IPS DF 6.9 (cell line): ENCODE measurements around the gene ECE2.

Experiments
- DNase-seq: peaks from one replicate; pipeline ENCODE4 v3.0.0-alpha.2; 2013; ENCODE audit warnings: low read depth, low spot score
- H3K27ac ChIP-seq: one replicate; pipeline ENCODE4 v1.5.1; 2013; ENCODE audit warnings: low read length, control low read depth
- H3K27me3 ChIP-seq: 2 replicates; pipeline ENCODE4 v1.6.1; 2013; ENCODE audit warnings: mild to moderate bottlenecking, low read length; ENCODE audit not compliant: control insufficient read depth, insufficient read depth
- H3K36me3 ChIP-seq: 2 replicates; pipeline ENCODE4 v1.6.1; 2013; ENCODE audit warnings: low read length; ENCODE audit not compliant: control insufficient read depth, insufficient read depth
- H3K4me1 ChIP-seq: 2 replicates; pipeline ENCODE4 v1.6.1; 2013; ENCODE audit warnings: low read length; ENCODE audit not compliant: control insufficient read depth, insufficient read depth
- H3K4me3 ChIP-seq: 2 replicates; pipeline ENCODE4 v1.5.1; 2013; ENCODE audit warnings: mild to moderate bottlenecking, low read length
- H3K9me3 ChIP-seq: 2 replicates; pipeline ENCODE4 v1.6.1; 2013; ENCODE audit warnings: low read length, inconsistent platforms; ENCODE audit not compliant: control insufficient read depth, insufficient read depth
- WGBS: extraction: QIAGEN DNeasy Blood & Tissue Kit; methylation state at CpG from one replicate; pipeline ENCODE4 v1.1.7; 2013; ENCODE audit warnings: mixed read lengths, missing lambda C conversion rate; ENCODE audit not compliant: insufficient read length, insufficient coverage; 5-methylcytosine and 5-hydroxymethylcytosine counted together

Gene ECE2

GRCh38 chr3:184234224-184234623 lies 41.6 kb upstream of the ECE2 start:
- no peak overlapping the region for H3K27ac ChIP-seq
- DNase-seq: no peak
- no peak overlapping the region for H3K4me3 ChIP-seq
- H3K9me3 ChIP-seq: no peaks in the 10 kb centered on the region
- whole genome bisulfite sequencing: no CpG with 5 or more reads among the region's 4 CpGs
- H3K36me3 ChIP-seq: no peaks in the 10 kb centered on the region
- peaks cover 33% of the 10 kb centered on the region for H3K27me3 ChIP-seq
- H3K4me1 ChIP-seq: no peaks in the 10 kb centered on the region

GRCh38 chr3:184234671-184235380 lies 41.0 kb upstream of the ECE2 start:
- H3K4me1 ChIP-seq: no peaks in the 10 kb centered on the region
- H3K27ac ChIP-seq: no peak overlapping the region
- no peak for DNase-seq
- no peak overlapping the region for H3K4me3 ChIP-seq
- WGBS: no CpG with 5 or more reads among the region's 19 CpGs
- H3K36me3 ChIP-seq: no peaks in the 10 kb centered on the region
- H3K27me3 ChIP-seq: peaks cover 29% of the 10 kb centered on the region
- no peaks in the 10 kb centered on the region for H3K9me3 ChIP-seq

GRCh38 chr3:184235381-184236032 lies 40.3 kb upstream of the ECE2 start:
- Histone ChIP-seq H3K4me1 (no peaks in the 10 kb centered on the region), H3K27me3 (peaks cover 23% of the 10 kb centered on the region), H3K4me3 (no peak overlapping the region), H3K9me3 (no peaks in the 10 kb centered on the region), H3K36me3 (no peaks in the 10 kb centered on the region), H3K27ac (no peak overlapping the region)
- no peak for DNase-seq
- WGBS: no CpG with 5 or more reads among the region's 4 CpGs

- Histone ChIP-seq H3K4me3 (no peak overlapping the region), H3K36me3 (no peaks in the 10 kb centered on the region), H3K27ac (no peak overlapping the region), H3K9me3 (no peaks in the 10 kb centered on the region), H3K4me1 (0 out of 2 replicates have a peak, but pooled peaks cover 2% of the 10 kb centered on the region), H3K27me3 (peaks cover 18% of the 10 kb centered on the region)
- no peak for DNase-seq
- WGBS: no CpG with 5 or more reads among the region's 14 CpGs
Measured at GRCh38 chr3:184236033-184236410, 39.8 kb upstream of the ECE2 start.

GRCh38 chr3:184236636-184237035 lies 39.2 kb upstream of the ECE2 start:
- H3K4me1 ChIP-seq: 0 out of 2 replicates have a peak, but pooled peaks cover 4% of the 10 kb centered on the region
- peaks cover 12% of the 10 kb centered on the region; the same call in 1 of the 2 replicates for H3K27me3 ChIP-seq
- no peaks in the 10 kb centered on the region for H3K9me3 ChIP-seq
- no peaks in the 10 kb centered on the region for H3K36me3 ChIP-seq
- no peak for DNase-seq
- WGBS: no CpG with 5 or more reads among the region's 3 CpGs
- H3K27ac ChIP-seq: no peak overlapping the region
- no peak overlapping the region for H3K4me3 ChIP-seq

DNA sequence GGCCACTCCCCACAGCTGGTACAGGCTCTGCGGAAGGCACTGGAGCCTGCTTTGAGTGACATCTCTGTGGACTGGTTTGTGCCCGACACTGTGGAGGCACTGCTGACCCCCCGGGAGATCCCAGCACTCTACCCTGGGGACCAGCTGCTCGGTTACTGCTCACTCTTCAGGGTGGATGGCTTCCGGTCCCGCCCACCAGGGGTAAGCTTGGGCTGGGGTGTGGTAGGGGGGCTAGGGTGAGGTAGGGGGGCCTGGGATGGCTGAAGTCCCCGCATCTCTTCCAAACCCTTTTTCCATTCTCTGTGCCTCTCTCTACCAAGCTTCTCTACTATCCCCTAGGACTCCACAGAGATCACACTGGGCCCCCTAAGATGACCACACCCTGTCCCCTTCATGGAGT lies 38.6 kb upstream of the ECE2 start:
- H3K9me3 ChIP-seq: no peaks in the 10 kb centered on the region
- peaks cover 6% of the 10 kb centered on the region; the same call in 1 of the 2 replicates for H3K27me3 ChIP-seq
- DNase-seq: no peak
- H3K36me3 ChIP-seq: no peaks in the 10 kb centered on the region
- WGBS: no CpG with 5 or more reads among the region's 7 CpGs
- H3K27ac ChIP-seq: no peak overlapping the region
- H3K4me1 ChIP-seq: 0 out of 2 replicates have a peak, but pooled peaks cover 4% of the 10 kb centered on the region
- H3K4me3 ChIP-seq: no peak overlapping the region

- 0 out of 2 replicates have a peak, but pooled peaks cover 1% of the 10 kb centered on the region for H3K27me3 ChIP-seq
- no peak overlapping the region for H3K27ac ChIP-seq
- no peaks in the 10 kb centered on the region for H3K9me3 ChIP-seq
- H3K36me3 ChIP-seq: peaks cover 5% of the 10 kb centered on the region; the same call in 1 of the 2 replicates
- WGBS: no CpG with 5 or more reads among the region's 1 CpG
- no peak for DNase-seq
- 0 out of 2 replicates have a peak, but pooled peaks cover 4% of the 10 kb centered on the region for H3K4me1 ChIP-seq
- no peak overlapping the region for H3K4me3 ChIP-seq
Measured at GRCh38 chr3:184237807-184238206, 38.0 kb upstream of the ECE2 start.

DNA sequence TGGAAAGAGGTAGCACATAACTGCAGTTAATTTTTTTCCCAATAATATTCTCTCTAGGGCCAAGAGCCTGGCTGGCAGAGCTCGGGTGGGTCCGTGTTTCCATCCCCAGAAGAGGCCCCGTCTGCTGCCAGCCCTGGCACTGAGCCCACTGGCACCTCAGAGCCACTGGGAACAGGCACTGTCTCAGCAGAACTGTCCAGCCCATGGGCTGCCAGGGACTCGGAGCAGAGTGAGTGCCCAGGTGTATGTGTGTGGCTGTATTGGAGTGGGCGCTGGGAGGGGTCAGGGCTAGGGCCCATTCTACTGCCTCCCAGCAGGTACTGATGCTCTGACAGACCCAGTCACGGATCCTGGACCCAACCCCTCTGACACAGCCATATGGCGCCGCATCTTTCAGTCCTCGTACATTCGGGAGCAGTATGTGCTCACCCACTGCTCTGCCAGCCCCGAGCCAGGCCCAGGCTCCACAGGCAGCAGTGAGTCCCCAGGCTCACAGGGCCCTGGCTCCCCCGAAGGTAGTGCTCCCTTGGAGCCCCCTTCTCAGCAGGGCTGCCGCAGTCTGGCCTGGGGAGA lies 37.5 kb upstream of the ECE2 start:
- H3K4me3 ChIP-seq: no peak overlapping the region

DNA sequence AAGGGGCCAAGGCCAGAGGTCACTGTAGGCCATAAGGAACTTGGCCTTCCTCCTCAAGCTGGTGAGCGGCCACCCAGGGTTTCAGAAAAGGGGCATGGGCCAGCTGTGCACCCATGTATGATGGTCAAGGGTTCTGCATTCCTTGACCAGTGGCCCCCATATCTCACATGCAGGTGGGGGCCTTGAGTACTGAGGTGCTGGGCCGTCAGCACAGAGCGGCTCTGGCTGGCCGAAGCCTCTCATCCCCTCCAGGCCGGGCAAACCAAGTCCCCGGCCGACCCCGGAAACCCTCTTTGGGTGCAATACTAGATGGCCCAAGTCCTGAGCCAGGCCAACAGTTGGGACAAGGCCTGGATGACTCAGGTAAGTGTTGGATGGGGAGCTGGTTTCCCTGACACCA lies 36.6 kb upstream of the ECE2 start:
- Histone ChIP-seq H3K27me3 (no peaks in the 10 kb centered on the region), H3K27ac (no peak overlapping the region), H3K4me3 (no peak overlapping the region), H3K4me1 (0 out of 2 replicates have a peak, but pooled peaks cover 4% of the 10 kb centered on the region), H3K9me3 (no peaks in the 10 kb centered on the region), H3K36me3 (peaks cover 11% of the 10 kb centered on the region; the same call in 1 of the 2 replicates)
- no CpG with 5 or more reads among the region's 8 CpGs for WGBS
- DNase-seq: no peak

More for the DNA sequence above, 37.5 kb upstream of the ECE2 start:
- Histone ChIP-seq H3K27me3 (no peaks in the 10 kb centered on the region), H3K4me1 (0 out of 2 replicates have a peak, but pooled peaks cover 4% of the 10 kb centered on the region), H3K27ac (no peak overlapping the region), H3K36me3 (peaks cover 7% of the 10 kb centered on the region; the same call in 1 of the 2 replicates), H3K9me3 (no peaks in the 10 kb centered on the region)
- WGBS: no CpG with 5 or more reads among the region's 13 CpGs
- DNase-seq: no peak

DNA sequence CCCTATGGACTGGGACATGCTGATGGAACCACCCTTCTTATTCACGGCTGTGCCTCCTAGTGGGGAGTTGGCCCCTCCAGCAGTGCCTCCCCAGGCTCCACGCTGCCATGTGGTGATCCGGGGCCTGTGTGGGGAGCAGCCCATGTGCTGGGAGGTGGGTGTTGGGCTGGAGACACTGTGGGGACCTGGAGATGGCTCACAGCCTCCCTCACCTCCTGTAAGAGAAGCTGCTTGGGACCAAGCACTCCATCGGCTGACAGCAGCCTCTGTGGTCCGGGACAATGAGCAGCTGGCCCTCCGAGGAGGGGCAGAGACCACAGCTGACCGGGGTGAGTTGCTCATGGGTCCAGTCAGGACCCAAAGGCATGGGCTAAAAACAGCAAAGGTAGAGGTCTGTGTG lies 36.1 kb upstream of the ECE2 start:
- H3K9me3 ChIP-seq: no peaks in the 10 kb centered on the region
- WGBS: no CpG with 5 or more reads among the region's 7 CpGs
- H3K4me3 ChIP-seq: no peak overlapping the region
- no peaks in the 10 kb centered on the region for H3K27me3 ChIP-seq
- H3K36me3 ChIP-seq: peaks cover 14% of the 10 kb centered on the region; the same call in 1 of the 2 replicates
- no peak for DNase-seq
- no peak overlapping the region for H3K27ac ChIP-seq
- H3K4me1 ChIP-seq: 0 out of 2 replicates have a peak, but pooled peaks cover 4% of the 10 kb centered on the region
